RWPE1 (cell line): ENCODE results near the gene TTC3.

ENCODE experiments used
- CTCF ChIA-PET: fragments of 350-600 bp; sonication (Branson Sonifier 250); formaldehyde crosslinking; extraction: SDS; loops from one replicate; lab custom pipeline; 2021; lab: Yijun Ruan, JAX
- POLR2A ChIA-PET: fragments of 400-600 bp; formaldehyde crosslinking; extraction: SDS; loops from one replicate; lab custom pipeline; 2020; ENCODE audit warnings: antibody characterized with exemption; ENCODE audit not compliant: low non-redundant PET; lab: Yijun Ruan, JAX
- DNase-seq: peaks from one replicate; pipeline ENCODE4 v3.0.0; 2012; ENCODE audit warnings: low spot score
- H3K27ac ChIP-seq: fragments of 450-650 bp; 2 replicates; pipeline ENCODE4 v1.5.1; 2017
- TF ChIP-seq, protein P1 (sequence below): fragments of 450-650 bp; conservative IDR thresholded peaks from 2 replicates; pipeline ENCODE4 v1.5.1; 2017; ENCODE audit warnings: low read depth, mild to moderate bottlenecking

Gene TTC3

DNA sequence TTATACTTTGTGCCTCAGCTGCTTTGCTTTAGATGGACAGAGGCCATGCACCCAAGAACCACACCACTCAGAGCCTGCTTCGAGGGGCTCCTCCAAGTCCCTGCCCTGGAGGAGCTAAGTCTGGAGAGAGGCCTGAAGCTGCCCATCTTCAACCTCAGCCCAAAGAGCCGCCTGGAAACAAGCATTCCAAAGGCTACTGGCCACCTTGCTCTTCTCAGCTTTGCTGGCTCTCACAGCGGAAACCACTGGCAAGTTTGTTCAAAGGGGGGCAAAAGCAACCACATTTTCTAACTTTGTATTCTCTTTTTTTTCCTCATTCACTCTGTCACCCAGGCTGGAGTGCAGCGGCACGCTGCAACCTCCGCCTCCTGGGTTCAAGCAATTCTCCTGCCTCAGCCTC, 170.9 kb downstream of the TTC3 start:
- no peak for DNase-seq
- TF ChIP-seq, protein P1, sequence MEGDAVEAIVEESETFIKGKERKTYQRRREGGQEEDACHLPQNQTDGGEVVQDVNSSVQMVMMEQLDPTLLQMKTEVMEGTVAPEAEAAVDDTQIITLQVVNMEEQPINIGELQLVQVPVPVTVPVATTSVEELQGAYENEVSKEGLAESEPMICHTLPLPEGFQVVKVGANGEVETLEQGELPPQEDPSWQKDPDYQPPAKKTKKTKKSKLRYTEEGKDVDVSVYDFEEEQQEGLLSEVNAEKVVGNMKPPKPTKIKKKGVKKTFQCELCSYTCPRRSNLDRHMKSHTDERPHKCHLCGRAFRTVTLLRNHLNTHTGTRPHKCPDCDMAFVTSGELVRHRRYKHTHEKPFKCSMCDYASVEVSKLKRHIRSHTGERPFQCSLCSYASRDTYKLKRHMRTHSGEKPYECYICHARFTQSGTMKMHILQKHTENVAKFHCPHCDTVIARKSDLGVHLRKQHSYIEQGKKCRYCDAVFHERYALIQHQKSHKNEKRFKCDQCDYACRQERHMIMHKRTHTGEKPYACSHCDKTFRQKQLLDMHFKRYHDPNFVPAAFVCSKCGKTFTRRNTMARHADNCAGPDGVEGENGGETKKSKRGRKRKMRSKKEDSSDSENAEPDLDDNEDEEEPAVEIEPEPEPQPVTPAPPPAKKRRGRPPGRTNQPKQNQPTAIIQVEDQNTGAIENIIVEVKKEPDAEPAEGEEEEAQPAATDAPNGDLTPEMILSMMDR, result no peak
- H3K27ac ChIP-seq, result no peak overlapping the region
- ChIA-PET CTCF (no interaction called here), POLR2A (no interaction called here)

DNA sequence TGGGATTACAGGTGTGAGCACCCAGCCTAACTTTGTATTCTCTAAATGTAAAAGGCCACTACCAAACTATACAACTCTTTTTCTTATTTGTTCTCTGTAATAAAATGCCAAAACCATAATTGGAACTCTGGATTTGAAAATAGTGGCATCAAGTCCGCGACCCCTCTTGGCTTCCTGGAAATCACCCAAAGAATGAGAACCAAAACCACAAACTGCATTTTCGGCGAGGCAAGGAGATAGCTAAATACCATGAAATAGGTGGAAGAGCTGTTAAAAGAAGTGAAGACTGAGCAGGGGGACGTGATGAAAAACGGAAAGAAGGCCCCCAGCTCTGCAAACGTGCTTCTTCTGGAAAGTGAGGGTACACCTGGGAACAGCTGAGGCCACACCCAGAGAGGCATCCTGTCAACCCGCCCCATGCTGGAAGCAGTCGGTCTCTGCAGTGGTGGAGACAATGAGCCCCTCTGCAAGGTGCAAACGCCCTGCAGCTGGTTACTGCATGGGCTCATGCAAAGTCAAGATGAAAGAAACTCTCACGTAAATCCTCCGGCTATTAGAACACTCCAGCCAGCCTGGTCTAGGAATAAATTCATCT, 171.5 kb downstream of the TTC3 start:
- H3K27ac ChIP-seq, result no peak overlapping the region
- TF ChIP-seq, protein P1, result no peak
- DNase-seq, result no peak
- ChIA-PET CTCF (interaction anchor here (0.7 kb wide), 1 partner anchor 141 kb away, joined by 3 read pairs; no protein-coding TSS in a partner anchor), POLR2A (no interaction called here)

DNA sequence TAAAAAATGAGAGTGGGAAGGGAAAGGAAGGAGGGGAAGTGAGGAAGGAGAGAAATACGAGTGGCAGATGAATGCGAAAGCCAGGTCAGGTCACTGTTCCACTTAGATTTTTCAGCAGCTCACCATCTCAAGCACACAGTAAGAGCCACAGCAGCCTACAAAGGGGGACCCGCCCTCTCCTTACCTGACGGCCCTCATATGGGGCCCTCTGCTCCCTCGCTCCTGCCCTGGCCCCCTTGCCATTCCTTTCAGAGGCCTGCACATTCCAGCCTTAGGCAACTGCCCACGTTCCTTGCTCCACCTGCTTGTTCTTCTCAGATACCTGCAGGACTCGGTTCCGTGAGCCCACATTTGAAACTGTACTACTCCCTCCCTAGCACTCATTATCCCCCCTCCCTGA, 172.1 kb downstream of the TTC3 start:
- TF ChIP-seq, protein P1, result no peak
- H3K27ac ChIP-seq, result no peak overlapping the region
- CTCF ChIA-PET, result no interaction called here
- POLR2A ChIA-PET, result no interaction called here
- no peak for DNase-seq

DNA sequence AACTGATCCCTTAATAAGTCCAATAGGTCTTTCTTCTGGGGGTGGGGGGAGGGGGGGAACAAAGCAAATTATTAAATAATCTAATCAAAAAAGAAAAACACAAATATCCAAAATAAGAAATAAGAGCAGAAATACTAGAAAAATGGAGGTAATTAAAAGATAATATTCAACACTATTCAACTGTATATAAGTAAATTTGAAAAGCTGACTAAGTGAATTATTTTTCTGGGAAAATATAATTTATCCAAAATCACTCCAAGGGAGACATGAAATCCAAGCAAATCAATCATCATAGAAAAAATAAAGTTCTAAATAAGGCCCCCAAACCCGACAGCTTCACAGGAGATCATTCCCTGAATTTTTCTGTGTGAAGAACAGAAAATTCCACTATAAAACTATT, 175.2 kb downstream of the TTC3 start:
- CTCF ChIA-PET, result no interaction called here
- no peak for DNase-seq
- no peak overlapping the region for H3K27ac ChIP-seq
- POLR2A ChIA-PET, result no interaction called here
- TF ChIP-seq, protein P1, result no peak

DNA sequence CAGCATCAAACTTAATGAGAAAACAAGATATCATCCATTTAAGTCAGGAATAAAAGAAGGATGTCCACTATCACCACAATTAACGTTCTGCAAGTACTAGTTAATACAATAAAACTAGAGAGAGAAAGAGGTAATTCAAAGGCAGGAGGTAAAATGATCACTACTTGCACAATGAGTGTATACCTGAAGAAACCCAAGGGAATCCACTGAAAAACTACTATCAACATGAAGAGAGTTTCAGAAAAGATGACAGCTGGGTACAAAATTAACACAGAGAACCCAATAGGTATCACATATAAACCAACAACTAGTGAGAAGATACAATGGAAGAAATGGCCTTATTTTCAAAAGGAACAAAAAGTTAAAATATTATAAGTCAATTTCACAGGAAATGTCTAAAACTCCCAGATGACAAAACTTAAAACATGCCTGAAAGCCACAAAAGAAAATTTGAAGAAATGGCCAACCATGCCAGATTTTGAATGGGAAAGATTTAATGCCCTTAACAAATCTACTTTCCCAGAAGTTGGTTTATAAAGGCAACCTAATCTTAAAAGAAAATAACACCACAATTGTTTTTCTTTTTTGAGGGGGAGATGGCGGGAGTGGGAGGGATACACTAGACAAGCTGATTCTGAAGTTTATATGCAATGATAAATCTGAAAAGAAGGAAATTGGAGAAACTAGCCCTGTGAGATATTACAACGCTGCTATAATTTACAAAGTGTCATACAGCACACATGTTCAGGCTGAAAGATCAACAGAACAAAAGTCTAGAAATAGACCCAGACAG, 176.3 kb downstream of the TTC3 start:
- DNase-seq, result no peak
- CTCF ChIA-PET, result no interaction called here
- TF ChIP-seq, protein P1, result no peak
- no peak overlapping the region for H3K27ac ChIP-seq
- POLR2A ChIA-PET, result no interaction called here

DNA sequence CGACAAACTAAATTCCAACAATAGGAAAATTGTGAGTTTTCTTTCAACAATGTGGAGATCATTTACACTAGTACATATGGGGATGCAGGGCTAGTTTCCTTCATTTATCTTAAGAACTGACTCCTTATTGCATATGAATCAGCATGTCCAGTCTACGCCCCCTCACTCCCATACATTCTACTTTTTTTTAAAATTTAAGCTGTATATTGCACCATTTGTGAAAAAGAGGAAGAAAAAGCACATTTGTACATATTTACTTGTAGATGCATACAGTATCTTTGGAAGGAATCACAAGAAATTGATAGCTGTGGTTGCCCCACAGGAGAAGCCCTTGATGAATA, 178.2 kb downstream of the TTC3 start:
- TF ChIP-seq, protein P1, result no peak
- POLR2A ChIA-PET, result no interaction called here
- no peak overlapping the region for H3K27ac ChIP-seq
- DNase-seq, result no peak
- CTCF ChIA-PET, result interaction anchor here (0.6 to 0.7 kb wide), 3 partner anchors 165 to 594 kb away, joined by 3 read pairs; no protein-coding TSS in a partner anchor
